Transverse colon (tissue), 4 donors: ENCODE results near the gene CCM2. TPM values are rescaled to one million over a fixed set of nuclear protein-coding genes. Genes with fewer than 3 reads are reported as not detected.
A peak's percentile ranks its signal among the peaks of the same experiment; 100 is the strongest.
"Not testable (repeated sequence)": the region's sequence is repeated elsewhere in the genome, so short reads cannot be mapped to it uniquely, and the experiment has no call there.

Source experiments
- DNase-seq: peaks from one replicate; pipeline ENCODE4 v3.0.0-alpha.2; 2019
- H3K27ac ChIP-seq, 4 donors: fragments of 200-600 bp; sonication (generic); 2 replicates each; pipeline ENCODE4 v1.5.1; 2016 to 2018; ENCODE audit warnings: inconsistent platforms in 4 of 4
- H3K27me3 ChIP-seq: fragments of 200-600 bp; sonication (generic); 2 replicates; pipeline ENCODE4 v1.5.1; 2017; ENCODE audit warnings: inconsistent platforms
- H3K36me3 ChIP-seq, 4 donors: fragments of 200-600 bp; sonication (generic); 2 replicates each; pipeline ENCODE4 v1.5.1; 2017 to 2019; ENCODE audit warnings: inconsistent platforms in 4 of 4
- H3K4me1 ChIP-seq, 4 donors: fragments of 200-600 bp; sonication (generic); 2 replicates each; pipeline ENCODE4 v1.5.1; 2017 to 2020; ENCODE audit warnings: inconsistent platforms in 4 of 4
- H3K4me3 ChIP-seq, 4 donors: fragments of 200-600 bp; sonication (generic); 1 replicate in 1 of 4; 2 replicates in 3 of 4; pipeline versions ENCODE4 v1.5.1 to v1.6.1; 2017 to 2019; ENCODE audit warnings: inconsistent platforms in 4 of 4
- H3K9me3 ChIP-seq, 2 donors: fragments of 200-600 bp; sonication (generic); 2 replicates each; pipeline ENCODE4 v1.5.1; 2017 to 2019; ENCODE audit warnings: inconsistent platforms in 2 of 2
- CTCF ChIP-seq, 5 experiments: fragments of 200-600 bp in 3 of 5; fragments of 450-650 bp in 2 of 5; sonication (generic) in 3 of 5; IDR thresholded peaks; 1 replicate in 2 of 5; 2 replicates in 3 of 5; pipeline ENCODE4 v1.5.1; 2016 to 2017; ENCODE audit warnings: antibody characterized with exemption in 5 of 5, inconsistent platforms in 3 of 5, mild to moderate bottlenecking in 2 of 5, moderate library complexity in 1 of 5
- EP300 ChIP-seq: sonication (generic); formaldehyde crosslinking; IDR thresholded peaks from one replicate; pipeline ENCODE4 v1.6.1; 2017; ENCODE audit warnings: antibody characterized with exemption, low read depth
- POLR2A ChIP-seq: fragments of 450-650 bp; IDR thresholded peaks from one replicate; pipeline ENCODE4 v1.6.1; 2016; ENCODE audit warnings: antibody characterized with exemption, mild to moderate bottlenecking, moderate library complexity
- POLR2AphosphoS5 ChIP-seq, 3 donors: sonication (generic); formaldehyde crosslinking; IDR thresholded peaks; one replicate each; pipeline ENCODE4 v1.6.1; 2016; ENCODE audit warnings: antibody characterized with exemption in 3 of 3
- WGBS, 2 donors: methylation state at CpG; one replicate each; pipeline ENCODE4 v1.1.5; 2018; ENCODE audit warnings: low coverage in 1 of 2; 5-methylcytosine and 5-hydroxymethylcytosine counted together
- in situ Hi-C, 4 donors: fragments of 200-750 bp; cut with MboI; loops; one replicate each; pipeline versions ENCODE4 v1.15.0 to v1.15.1; 2017; ENCODE audit warnings: low sequenced_read_pairs in 3 of 4, low pct_ligation_motif_present in 1 of 4, low pct_unique_long_range_greater_than_20kb in 1 of 4
- intact Hi-C: fragments of 100-400 bp; cut with DNase I; formaldehyde crosslinking; loops from one replicate; pipeline ENCODE4 v1.15.1; 2023; ENCODE audit warnings: low total_unique reads
- total RNA-seq, 4 donors: library from RNA; depleted of rRNA; stranded (reverse); fragments of >200 nt; gene quantifications; one replicate each; pipeline ENCODE4 v1.1.0, GENCODE V29; 2016

The CCM2 gene
- total RNA-seq, 4 donors from 2014 or later, result 40.4 to 76.4 (median 47.8) TPM

GRCh38 chr7:45111298-45112223 lies 111.6 kb downstream of the CCM2 start, which contains the start of gene TBRG4:
Gene TBRG4 (minus strand): TSS chr7:45111697. CDS start chr7:45109237, 2,460 bp downstream.
- TF ChIP-seq CTCF (IDR thresholded peaks at IDR 0.05) (peak in 4 of 5 experiments; percentile 17 to 21 (median 18)), POLR2AphosphoS5 (IDR thresholded peaks at IDR 0.05) (peak; percentile 96 to 99 (median 98)), EP300 (no peak), POLR2A (peak; percentile 98)
- H3K4me3 ChIP-seq, result peak within 1 kb of the TSS; percentile 59 to 81 (median 74)
- intact Hi-C loops (no loop called here), in situ Hi-C loops (loop anchor here in 3 of 4 donors (25.0 kb wide), 1 partner anchor 524 kb away; the partner anchor contains the start of gene TMED4 (in 3 of the 3))
- H3K27ac ChIP-seq, result peak within 1 kb of the TSS; percentile 93 to 96 (median 95)
- H3K4me1 ChIP-seq, result peaks cover 10 to 45% (median 36%) of the 10 kb centered on the region in 4 donors
- no peaks in the 10 kb centered on the region for H3K9me3 ChIP-seq
- 0 to 1% methylated on average over 16 to 56 of the region's 64 CpGs for WGBS, 2 donors
- H3K27me3 ChIP-seq, result no peaks in the 10 kb centered on the region
- peak; percentile 96 for DNase-seq
- peaks cover 0 to 22% (median 9%) of the 10 kb centered on the region in 4 donors for H3K36me3 ChIP-seq

- peaks cover 9 to 37% (median 30%) of the 10 kb centered on the region in 4 donors for H3K4me1 ChIP-seq
- H3K4me3 ChIP-seq, result peak overlapping the region in 1 of 4 donors; percentile 81
- no peak for TF ChIP-seq POLR2A
- no peak for TF ChIP-seq POLR2AphosphoS5 (IDR thresholded peaks at IDR 0.05)
- no peak for TF ChIP-seq EP300
- TF ChIP-seq CTCF (IDR thresholded peaks at IDR 0.05), result no peak
- in situ Hi-C loops, result loop anchor here in 3 of 4 donors (25.0 kb wide), 1 partner anchor 525 kb away; the partner anchor contains the start of gene TMED4 (in 3 of the 3)
- no peaks in the 10 kb centered on the region for H3K27me3 ChIP-seq
- DNase-seq, result no peak
- no peaks in the 10 kb centered on the region for H3K9me3 ChIP-seq
- 50 to 76% methylated on average over 1 of the region's 1 CpG for WGBS, 2 donors
- H3K27ac ChIP-seq, result peak overlapping the region; percentile 93 to 96 (median 95)
- intact Hi-C loops, result no loop called here
- peaks cover 0 to 12% (median 5%) of the 10 kb centered on the region in 4 donors for H3K36me3 ChIP-seq
Observed at GRCh38 chr7:45112648-45113047, 112.6 kb downstream of the CCM2 start.

- H3K4me3 ChIP-seq, DNase-seq, H3K9me3 ChIP-seq, H3K27ac ChIP-seq, H3K27me3 ChIP-seq, H3K36me3 ChIP-seq, intact Hi-C loops: not testable (repeated sequence)
- peaks cover 0 to 21% (median 15%) of the 10 kb centered on the region in 4 donors for H3K4me1 ChIP-seq
- in situ Hi-C loops, result loop anchor here in 3 of 4 donors (25.0 kb wide), 1 partner anchor 527 kb away; the partner anchor contains the start of gene TMED4 (in 3 of the 3)
- 33 to 73% methylated on average over 1 of the region's 1 CpG for WGBS, 2 donors
Observed at GRCh38 chr7:45114257-45114656, 114.3 kb downstream of the CCM2 start.

GRCh38 chr7:45114926-45115325 lies 114.9 kb downstream of the CCM2 start:
- TF ChIP-seq POLR2AphosphoS5 (IDR thresholded peaks at IDR 0.05) (no peak), EP300 (no peak), POLR2A (no peak), CTCF (IDR thresholded peaks at IDR 0.05) (no peak)
- H3K4me3 ChIP-seq, result no peak overlapping the region
- no peaks in the 10 kb centered on the region for H3K36me3 ChIP-seq
- H3K9me3 ChIP-seq, result no peaks in the 10 kb centered on the region
- no peaks in the 10 kb centered on the region for H3K27me3 ChIP-seq
- in situ Hi-C loops, result loop anchor here in 3 of 4 donors (25.0 kb wide), 1 partner anchor 528 kb away; the partner anchor contains the start of gene TMED4 (in 3 of the 3)
- peaks cover 0 to 15% (median 14%) of the 10 kb centered on the region in 4 donors for H3K4me1 ChIP-seq
- intact Hi-C loops, result no loop called here
- no peak for DNase-seq
- no peak overlapping the region for H3K27ac ChIP-seq
